Choroid plexus epithelial cell (primary cell): ENCODE data around the gene GNL2.

ENCODE experiments used
- DNase-seq: peaks from one replicate; pipeline ENCODE4 v3.0.0-alpha.2; 2010; ENCODE audit warnings: low read depth
- H3K4me3 ChIP-seq: 2 replicates; pipeline ENCODE4 v1.5.1; 2011; ENCODE audit warnings: low read depth, mild to moderate bottlenecking, control low read depth, low read length, moderate library complexity
- TF ChIP-seq, protein P1 (sequence below): conservative IDR thresholded peaks from 2 replicates; pipeline ENCODE4 v1.5.1; 2011; ENCODE audit warnings: low read depth, mild to moderate bottlenecking, control low read depth, inconsistent platforms, low read length, moderate library complexity

Gene GNL2

GRCh38 chr1:37633040-37633937 lies 37.6 kb upstream of the GNL2 start:
- no peak for DNase-seq
- no peak overlapping the region for H3K4me3 ChIP-seq
- TF ChIP-seq, protein P1, sequence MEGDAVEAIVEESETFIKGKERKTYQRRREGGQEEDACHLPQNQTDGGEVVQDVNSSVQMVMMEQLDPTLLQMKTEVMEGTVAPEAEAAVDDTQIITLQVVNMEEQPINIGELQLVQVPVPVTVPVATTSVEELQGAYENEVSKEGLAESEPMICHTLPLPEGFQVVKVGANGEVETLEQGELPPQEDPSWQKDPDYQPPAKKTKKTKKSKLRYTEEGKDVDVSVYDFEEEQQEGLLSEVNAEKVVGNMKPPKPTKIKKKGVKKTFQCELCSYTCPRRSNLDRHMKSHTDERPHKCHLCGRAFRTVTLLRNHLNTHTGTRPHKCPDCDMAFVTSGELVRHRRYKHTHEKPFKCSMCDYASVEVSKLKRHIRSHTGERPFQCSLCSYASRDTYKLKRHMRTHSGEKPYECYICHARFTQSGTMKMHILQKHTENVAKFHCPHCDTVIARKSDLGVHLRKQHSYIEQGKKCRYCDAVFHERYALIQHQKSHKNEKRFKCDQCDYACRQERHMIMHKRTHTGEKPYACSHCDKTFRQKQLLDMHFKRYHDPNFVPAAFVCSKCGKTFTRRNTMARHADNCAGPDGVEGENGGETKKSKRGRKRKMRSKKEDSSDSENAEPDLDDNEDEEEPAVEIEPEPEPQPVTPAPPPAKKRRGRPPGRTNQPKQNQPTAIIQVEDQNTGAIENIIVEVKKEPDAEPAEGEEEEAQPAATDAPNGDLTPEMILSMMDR = no peak

- TF ChIP-seq, protein P1 = no peak
Observed at GRCh38 chr1:37631036-37631435, 35.3 kb upstream of the GNL2 start.

DNA sequence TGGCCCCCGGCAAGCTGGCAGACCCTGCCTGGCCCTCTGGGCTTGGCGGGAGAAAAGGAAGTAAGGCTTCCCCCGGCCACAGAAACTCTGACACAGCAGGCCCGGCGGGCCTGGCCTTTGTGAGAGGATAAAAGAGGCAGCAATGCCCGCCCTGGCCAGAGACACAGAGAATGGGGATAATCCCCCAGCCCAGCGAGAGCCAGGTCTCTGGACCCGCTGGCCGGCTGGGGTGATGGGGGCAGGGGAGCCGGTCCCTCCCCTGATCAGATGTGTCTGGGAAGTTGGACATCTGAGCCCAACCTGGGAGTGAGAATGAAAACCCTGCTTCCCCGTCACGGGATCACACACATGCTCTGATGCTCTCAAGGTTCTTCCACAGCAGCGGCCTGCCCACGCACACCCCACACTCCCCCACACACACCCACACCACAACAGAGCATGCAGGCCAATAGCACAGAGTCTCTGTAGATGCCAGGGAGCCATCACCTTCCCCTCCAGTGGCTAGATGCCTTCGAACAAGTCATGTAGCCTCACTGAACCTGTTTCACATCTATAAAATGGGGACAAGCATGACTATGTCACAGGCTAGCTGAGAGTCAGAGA lies 34.8 kb upstream of the GNL2 start:
- DNase-seq = no peak
- TF ChIP-seq, protein P1 = no peak
- no peak overlapping the region for H3K4me3 ChIP-seq

More at GRCh38 chr1:37631036-37631435, 35.3 kb upstream of the GNL2 start:
- DNase-seq = no peak
- no peak overlapping the region for H3K4me3 ChIP-seq

GRCh38 chr1:37629726-37630425 lies 34.1 kb upstream of the GNL2 start:
- H3K4me3 ChIP-seq = no peak overlapping the region
- no peak for DNase-seq
- TF ChIP-seq, protein P1 = no peak

- TF ChIP-seq, protein P1 = no peak
- DNase-seq = no peak
- no peak overlapping the region for H3K4me3 ChIP-seq
Observed at GRCh38 chr1:37629008-37629407, 33.3 kb upstream of the GNL2 start.

GRCh38 chr1:37628026-37628556 lies 32.4 kb upstream of the GNL2 start:
- no peak for DNase-seq
- TF ChIP-seq, protein P1 = no peak
- H3K4me3 ChIP-seq = no peak overlapping the region
